HCT116 (cell line): Measurements from ENCODE around the gene SBF1. TPM values are rescaled to one million over a fixed set of nuclear protein-coding genes. Genes with fewer than 3 reads are reported as not detected.

Source experiments
- ATAC-seq: fragments of 200-7000 bp; cut with Tn5 transposase; 2 replicates; pipeline ENCODE4 v1.9.1; 2020; ENCODE audit warnings: mild to moderate bottlenecking, moderate library complexity
- BruUV-seq: library from RNA; stranded (reverse); fragments of 400-500 nt; replicated peaks from 2 replicates; lab custom pipeline; 2021; lab: Mats Ljungman, UMichigan
- CTCF ChIA-PET: fragments of 300-600 bp; sonication (Branson Sonifier 250); formaldehyde crosslinking; loops from one replicate; lab custom pipeline; 2021; ENCODE audit warnings: antibody characterized with exemption; lab: Charles Lee
- POLR2A ChIA-PET: fragments of 300-600, 350-600 bp; sonication (Branson Sonifier 250); formaldehyde crosslinking; loops from one replicate; lab custom pipeline; 2021; ENCODE audit warnings: antibody characterized with exemption; lab: Charles Lee
- RAD21 ChIA-PET, 2 experiments: fragments of 300-600 bp; sonication (Branson Sonifier 250); formaldehyde crosslinking; loops; one replicate each; lab custom pipeline; 2023; ENCODE audit warnings: low total read pairs in 2 of 2; ENCODE audit not compliant: uncharacterized antibody in 2 of 2, unreplicated experiment in 2 of 2, low non-redundant PET in 1 of 2; lab: Charles Lee
- DNase-seq: peaks from one replicate; pipeline ENCODE4 v3.0.0-alpha.2; 2010; ENCODE audit warnings: low read depth, low spot score
- H2AFZ ChIP-seq: fragments of 200-600 bp; shearing (Covaris generic), sonication (generic); 2 replicates; pipeline ENCODE4 v1.6.1; 2017; ENCODE audit warnings: low read depth, mixed run types, mixed read lengths, antibody characterized with exemption, low read length; ENCODE audit not compliant: poor library complexity, severe bottlenecking
- H3K27ac ChIP-seq: 2 replicates; pipeline ENCODE4 v1.5.1; 2012; ENCODE audit warnings: low read depth, low read length
- H3K27me3 ChIP-seq: fragments of 200-600 bp; sonication (generic); 2 replicates; pipeline ENCODE4 v1.6.1; 2016; ENCODE audit warnings: mixed run types, low read length, mixed read lengths; ENCODE audit not compliant: insufficient read depth
- H3K36me3 ChIP-seq, 2 experiments: fragments of 200-500 bp in 1 of 2; fragments of 200-600 bp in 1 of 2; sonication (Bioruptor generic) in 1 of 2; sonication (generic) in 1 of 2; 2 replicates each; pipeline versions ENCODE4 v1.5.1 to v1.6.1; 2014 to 2016; ENCODE audit warnings: low read length in 2 of 2, inconsistent platforms in 1 of 2, mixed read lengths in 1 of 2, mixed run types in 1 of 2; ENCODE audit not compliant: insufficient read depth in 2 of 2, control insufficient read depth in 1 of 2
- H3K4me1 ChIP-seq, 2 experiments: fragments of 200-600 bp in 1 of 2; sonication (generic) in 1 of 2; 2 replicates each; pipeline versions ENCODE4 v1.5.1 to v1.6.1; 2012 to 2017; ENCODE audit warnings: low read length in 2 of 2, inconsistent platforms in 1 of 2, mild to moderate bottlenecking in 1 of 2, mixed read lengths in 1 of 2, mixed run types in 1 of 2, moderate library complexity in 1 of 2; ENCODE audit not compliant: insufficient read depth in 2 of 2, control insufficient read depth in 1 of 2
- H3K4me2 ChIP-seq: fragments of 200-600 bp; sonication (generic); 2 replicates; pipeline ENCODE4 v1.6.1; 2017; ENCODE audit warnings: mixed run types, low read length, mixed read lengths
- H3K4me3 ChIP-seq, 2 experiments: fragments of 200-600 bp in 1 of 2; sonication (generic) in 1 of 2; replicated peaks in 1 of 2; 2 replicates each; pipeline ENCODE4 v1.5.1; 2011 to 2016; ENCODE audit warnings: low read length in 2 of 2, control low read depth in 1 of 2, low read depth in 1 of 2, mild to moderate bottlenecking in 1 of 2, mixed read lengths in 1 of 2, mixed run types in 1 of 2
- H3K79me2 ChIP-seq: fragments of 200-600 bp; sonication (generic); 2 replicates; pipeline ENCODE4 v1.6.1; 2017; ENCODE audit warnings: mild to moderate bottlenecking, mixed run types, low read length, moderate library complexity, mixed read lengths; ENCODE audit not compliant: insufficient read depth
- H3K9ac ChIP-seq: fragments of 200-600 bp; sonication (generic); 2 replicates; pipeline ENCODE4 v1.6.1; 2016; ENCODE audit warnings: low read length, mixed read lengths
- H3K9me2 ChIP-seq: fragments of 200-600 bp; sonication (generic), shearing (Covaris generic); 2 replicates; pipeline ENCODE4 v1.6.1; 2017; ENCODE audit warnings: mixed run types, mild to moderate bottlenecking, moderate library complexity; ENCODE audit not compliant: insufficient read depth
- H3K9me3 ChIP-seq, 2 experiments: fragments of 200-500 bp in 1 of 2; fragments of 200-600 bp in 1 of 2; sonication (Bioruptor generic) in 1 of 2; sonication (generic) in 1 of 2; 2 replicates each; pipeline ENCODE4 v1.6.1; 2014 to 2017; ENCODE audit warnings: low read length in 2 of 2, mixed read lengths in 2 of 2, inconsistent platforms in 1 of 2, low read depth in 1 of 2, mild to moderate bottlenecking in 1 of 2, mixed run types in 1 of 2, moderate library complexity in 1 of 2; ENCODE audit not compliant: control insufficient read depth in 1 of 2, insufficient read depth in 1 of 2
- H4K20me1 ChIP-seq: fragments of 200-600 bp; sonication (generic), shearing (Covaris generic); 2 replicates; pipeline ENCODE4 v1.6.1; 2017; ENCODE audit warnings: mixed run types, mild to moderate bottlenecking, moderate library complexity; ENCODE audit not compliant: insufficient read depth
- ATF3 ChIP-seq: IDR thresholded peaks from 2 replicates; pipeline ENCODE4 v1.6.1; 2012
- CBX3 ChIP-seq: IDR thresholded peaks from 2 replicates; pipeline ENCODE4 v1.6.1; 2012; ENCODE audit warnings: low read depth
- CEBPB ChIP-seq: IDR thresholded peaks from 2 replicates; pipeline ENCODE4 v1.6.1; 2012; ENCODE audit warnings: low read depth
- CTCF ChIP-seq, 3 experiments: fragments of 200-600 bp in 1 of 3; sonication (generic) in 1 of 3; IDR thresholded peaks in 2 of 3; conservative IDR thresholded peaks in 1 of 3; 2 replicates each; pipeline ENCODE4 v1.5.1; 2012 to 2017; ENCODE audit warnings: low read depth in 2 of 3, low read length in 2 of 3, antibody characterized with exemption in 1 of 3, borderline replicate concordance in 1 of 3, control low read depth in 1 of 3, mild to moderate bottlenecking in 1 of 3, mixed read lengths in 1 of 3, mixed run types in 1 of 3, moderate library complexity in 1 of 3; ENCODE audit not compliant: insufficient read depth in 1 of 3
- FOSL1 ChIP-seq: IDR thresholded peaks from 2 replicates; pipeline ENCODE4 v1.6.1; 2012; ENCODE audit warnings: low read depth
- MAX ChIP-seq: IDR thresholded peaks from 2 replicates; pipeline ENCODE4 v1.6.1; 2012
- REST ChIP-seq: IDR thresholded peaks from 2 replicates; pipeline ENCODE4 v1.6.1; 2012; ENCODE audit warnings: low read depth
- SIN3A ChIP-seq: IDR thresholded peaks from 2 replicates; pipeline ENCODE4 v1.6.1; 2012; ENCODE audit warnings: low read depth
- SP1 ChIP-seq: IDR thresholded peaks from 2 replicates; pipeline ENCODE4 v1.6.1; 2012; ENCODE audit warnings: low read depth
- TCF7L2 ChIP-seq: IDR thresholded peaks from 2 replicates; pipeline ENCODE4 v1.7.0; 2011; ENCODE audit warnings: borderline replicate concordance, inconsistent platforms; ENCODE audit not compliant: insufficient read depth, insufficient read length; ENCODE audit errors: extremely low read depth
- YY1 ChIP-seq: IDR thresholded peaks from 2 replicates; pipeline ENCODE4 v1.6.1; 2011; ENCODE audit warnings: low read length, low read depth, moderate library complexity, mild to moderate bottlenecking; ENCODE audit not compliant: insufficient replicate concordance; ENCODE audit errors: extremely low read depth
- ZBTB33 ChIP-seq: IDR thresholded peaks from 2 replicates; pipeline ENCODE4 v1.6.1; 2011; ENCODE audit warnings: mild to moderate bottlenecking, low read length, moderate library complexity; ENCODE audit not compliant: insufficient replicate concordance; ENCODE audit errors: extremely low read depth
- ZNF274 ChIP-seq: fragments of 200-500 bp; sonication (Bioruptor generic); IDR thresholded peaks from 2 replicates; pipeline ENCODE4 v1.6.1; 2014; ENCODE audit warnings: mild to moderate bottlenecking, low read depth, low read length, inconsistent platforms
- intact Hi-C: fragments of 100-400 bp; cut with micrococcal nuclease; formaldehyde crosslinking; loops from 2 replicates; pipeline ENCODE4 v1.10.0; 2022
- total RNA-seq: library from RNA; stranded (reverse); gene quantifications from one replicate; pipeline ENCODE4 v1.2.1, GENCODE V29; 2021; ENCODE audit not compliant: unreplicated experiment

The SBF1 gene
- total RNA-seq, 1 experiment from 2014 or later, result 91.1 TPM

- TF ChIP-seq ZBTB33, result no peak
- TF ChIP-seq ZNF274, result no peak
Observed at GRCh38 chr22:50439871-50440331, 34.9 kb downstream of the SBF1 start (continued).

- H3K9me3 ChIP-seq, result no peaks in the 10 kb centered on the region
- H4K20me1 ChIP-seq, result no peaks in the 10 kb centered on the region
- ChIA-PET CTCF (no interaction called here), RAD21 (no interaction called here), POLR2A (no interaction called here)
- no peaks in the 10 kb centered on the region for H3K9me2 ChIP-seq
- H3K36me3 ChIP-seq, result peaks cover 5 to 8% of the 10 kb centered on the region in 2 experiments; a peak in 2 of 4 replicates
- no peak overlapping the region for H3K9ac ChIP-seq
- DNase-seq (no peak), ATAC-seq (no peak)
- H2AFZ ChIP-seq, result no peak overlapping the region
- no peak overlapping the region for H3K4me3 ChIP-seq
- H3K27me3 ChIP-seq, result no peaks in the 10 kb centered on the region
- no peaks in the 10 kb centered on the region for H3K79me2 ChIP-seq
- no TSS peak for BruUV-seq
- H3K4me2 ChIP-seq, result no peak overlapping the region
- H3K27ac ChIP-seq, result no peak overlapping the region
- H3K4me1 ChIP-seq, result no peaks in the 10 kb centered on the region
- intact Hi-C loops, result no loop called here
- TF ChIP-seq ZBTB33 (no peak), SIN3A (no peak), CTCF (IDR thresholded peaks at IDR 0.05 in 2 of 3, conservative IDR thresholded peaks at IDR 0.05 in 1 of 3; ENCODE audit: borderline replicate concordance in 1 of 3, insufficient read depth in 1 of 3, low read depth in 2 of 3, low read length in 2 of 3) (no peak), MAX (no peak), YY1 (no peak), CBX3 (no peak), REST (no peak), TCF7L2 (no peak), ATF3 (no peak), CEBPB (no peak), SP1 (no peak), FOSL1 (no peak)
Observed at GRCh38 chr22:50439314-50439870, 35.4 kb downstream of the SBF1 start.
